A549 (cell line): Measurements from ENCODE around the gene ZCWPW1. TPM values are rescaled to one million over a fixed set of nuclear protein-coding genes. Genes with fewer than 3 reads are reported as not detected.
"Not testable (repeated sequence)": the region's sequence is repeated elsewhere in the genome, so short reads cannot be mapped to it uniquely, and the experiment has no call there.

Experiments
- ATAC-seq, 2 experiments: fragments of 200-7000 bp in 1 of 2; fragments of >200 bp in 1 of 2; cut with Nextera tagmentation in 1 of 2; cut with Tn5 transposase in 1 of 2; 3 replicates each; pipeline versions ENCODE4 v1.8.0 to v1.9.1; 2018 to 2020; ENCODE audit warnings: mild to moderate bottlenecking in 1 of 2, moderate library complexity in 1 of 2
- CTCF ChIA-PET: fragments of 300-600 bp; sonication (Branson Sonifier 250); formaldehyde crosslinking; extraction: SDS; loops from one replicate; lab custom pipeline; 2021; ENCODE audit warnings: antibody characterized with exemption, inconsistent platforms; lab: Yijun Ruan, JAX
- POLR2A ChIA-PET: fragments of 350-600 bp; formaldehyde crosslinking; extraction: SDS; loops from one replicate; lab custom pipeline; 2021; ENCODE audit warnings: antibody characterized with exemption, inconsistent platforms; lab: Yijun Ruan, JAX
- DNase-seq, 2 experiments: peaks; one replicate each; pipeline versions ENCODE4 v3.0.0 to v3.0.0-alpha.2; 2011 to 2016; ENCODE audit warnings: low read depth in 1 of 2, low spot score in 1 of 2
- FAIRE-seq: peaks from 2 replicates; lab custom pipeline; 2011; peaks lifted over from hg19 to GRCh38; lab: Jason Lieb, UNC
- H3K27ac ChIP-seq, 2 experiments: fragments of >200 bp; sonication (Bioruptor Twin); formaldehyde crosslinking; 3 replicates each; pipeline ENCODE4 v1.5.1; 2016 to 2017
- H3K4me1 ChIP-seq: fragments of >200 bp; sonication (Bioruptor Twin); formaldehyde crosslinking; 3 replicates; pipeline ENCODE4 v1.6.1; 2016
- H3K4me2 ChIP-seq: fragments of >200 bp; sonication (Bioruptor Twin); formaldehyde crosslinking; 3 replicates; pipeline ENCODE4 v1.6.1; 2016
- H3K4me3 ChIP-seq: fragments of >200 bp; sonication (Bioruptor Twin); formaldehyde crosslinking; 3 replicates; pipeline ENCODE4 v1.5.1; 2016
- H3K9me3 ChIP-seq: fragments of >200 bp; sonication (Bioruptor Twin); formaldehyde crosslinking; 3 replicates; pipeline ENCODE4 v1.6.1; 2016
- BCL3 ChIP-seq: fragments of >200 bp; sonication (Bioruptor Twin); formaldehyde crosslinking; IDR thresholded peaks from 3 replicates; pipeline ENCODE4 v1.6.1; 2016
- CBX8 ChIP-seq: fragments of 200-600 bp; sonication (generic); IDR thresholded peaks from 2 replicates; pipeline ENCODE4 v1.6.1; 2016
- ESRRA ChIP-seq: fragments of 150-350 bp; IDR thresholded peaks from 2 replicates; pipeline ENCODE4 v1.6.1; 2014; ENCODE audit warnings: mild to moderate bottlenecking, low read length, borderline replicate concordance
- FOSL2 ChIP-seq, 2 experiments: fragments of 450-650 bp in 1 of 2; fragments of >200 bp in 1 of 2; sonication (Bioruptor Twin) in 1 of 2; formaldehyde crosslinking; IDR thresholded peaks; 2 replicates each; pipeline versions ENCODE4 v1.5.0 to v1.6.1; 2016 to 2020; ENCODE audit warnings: mild to moderate bottlenecking in 1 of 2, moderate library complexity in 1 of 2
- GATA3 ChIP-seq: IDR thresholded peaks from 2 replicates; pipeline ENCODE4 v1.6.1; 2012; ENCODE audit warnings: borderline replicate concordance
- HDAC2 ChIP-seq: fragments of 200-600 bp; sonication (generic); IDR thresholded peaks from 2 replicates; pipeline ENCODE4 v1.6.1; 2016
- HEYL ChIP-seq: fragments of 250-450 bp; sonication (Bioruptor Pico); IDR thresholded peaks from 2 replicates; pipeline ENCODE4 v1.8.0; 2021; ENCODE audit warnings: mild to moderate bottlenecking, moderate library complexity
- HMGXB4 ChIP-seq: fragments of 250-450 bp; sonication (Bioruptor Pico); IDR thresholded peaks from 2 replicates; pipeline ENCODE4 v1.5.0; 2021; ENCODE audit warnings: mild to moderate bottlenecking, moderate library complexity, borderline replicate concordance
- JUNB ChIP-seq: fragments of >200 bp; sonication (Bioruptor Twin); formaldehyde crosslinking; IDR thresholded peaks from 2 replicates; pipeline ENCODE4 v1.6.1; 2016
- KDM1A ChIP-seq: fragments of 200-600 bp; sonication (generic); IDR thresholded peaks from 2 replicates; pipeline ENCODE4 v1.6.1; 2016; ENCODE audit warnings: low read depth, mild to moderate bottlenecking
- KDM5A ChIP-seq: fragments of 200-600 bp; sonication (generic); IDR thresholded peaks from 2 replicates; pipeline ENCODE4 v1.6.1; 2016; ENCODE audit warnings: antibody characterized with exemption, mild to moderate bottlenecking
- NFE2L2 ChIP-seq: fragments of 150-350 bp; conservative IDR thresholded peaks from 2 replicates; pipeline ENCODE4 v1.6.1; 2014; ENCODE audit warnings: low read length
- NR3C1 ChIP-seq: fragments of >200 bp; sonication (Bioruptor Twin); formaldehyde crosslinking; IDR thresholded peaks from 3 replicates; pipeline ENCODE4 v1.6.1; 2017
- RARB ChIP-seq: fragments of 250-450 bp; sonication (Bioruptor Pico); IDR thresholded peaks from 2 replicates; pipeline ENCODE4 v1.8.0; 2021; ENCODE audit warnings: mild to moderate bottlenecking, moderate library complexity
- SMC3 ChIP-seq: fragments of >200 bp; sonication (Bioruptor Twin); formaldehyde crosslinking; IDR thresholded peaks from 3 replicates; pipeline ENCODE4 v1.6.1; 2018; ENCODE audit warnings: inconsistent platforms
- SREBF2 ChIP-seq: fragments of 450-650 bp; IDR thresholded peaks from 2 replicates; pipeline ENCODE4 v1.6.1; 2014; ENCODE audit warnings: mild to moderate bottlenecking, moderate library complexity
- TFCP2L1 ChIP-seq: fragments of 250-450 bp; sonication (Bioruptor Pico); IDR thresholded peaks from 2 replicates; pipeline ENCODE4 v1.5.0; 2021; ENCODE audit warnings: mild to moderate bottlenecking
- ZC3H11A ChIP-seq: fragments of 450-650 bp; IDR thresholded peaks from 2 replicates; pipeline ENCODE4 v1.6.1; 2014; ENCODE audit warnings: antibody characterized with exemption, mild to moderate bottlenecking
- WGBS: methylation state at CpG from one replicate; pipeline ENCODE4 v1.1.6; 2017; ENCODE audit errors: missing lambda C conversion rate; 5-methylcytosine and 5-hydroxymethylcytosine counted together
- polyA plus RNA-seq, 4 experiments: library from polyadenylated mRNA; depleted of rRNA in 3 of 4; stranded (reverse); fragments of >200 nt; fragmentation: RNase III in 1 of 4; extraction: RNeasy Plus Mini Kit Qiagen cat#74134 plus additional on column Dnase treatment in 1 of 4; gene quantifications; 2 replicates in 3 of 4; 3 replicates in 1 of 4; pipeline ENCODE4 v1.2.3, GENCODE V29; 2011 to 2017

ZCWPW1 gene
- polyA plus RNA-seq, 2 of the 4 experiments (the other 2 are of a cell fraction) = 2.0 to 4.2 TPM

GRCh38 chr7:100384628-100385294, 43.7 kb downstream of the ZCWPW1 start (continued):
- TF ChIP-seq HEYL (CRISPR knock-in tag) (no peak), JUNB (no peak), CBX8 (no peak), GATA3 (no peak), SMC3 (no peak), KDM5A (no peak)
- TF ChIP-seq, all 56 proteins: peak for 0

GRCh38 chr7:100382234-100382853, 46.2 kb downstream of the ZCWPW1 start:
- FAIRE-seq, H3K4me3 ChIP-seq, H3K27ac ChIP-seq, H3K4me2 ChIP-seq, H3K4me1 ChIP-seq, POLR2A ChIA-PET, ATAC-seq, H3K9me3 ChIP-seq: not testable (repeated sequence)
- DNase-seq = peak in 1 of 2 experiments; percentile 38
- WGBS = 68% methylated on average over 8 of the region's 8 CpGs
- CTCF ChIA-PET = interaction anchor here (1.1 to 3.6 kb wide), 2 partner anchors 11 to 25 kb away, joined by 3 to 15 read pairs; no protein-coding TSS in a partner anchor

- 90% methylated on average over 20 of the region's 49 CpGs for WGBS
- H3K4me1 ChIP-seq, ATAC-seq, H3K9me3 ChIP-seq, H3K4me2 ChIP-seq, FAIRE-seq, POLR2A ChIA-PET, DNase-seq, H3K4me3 ChIP-seq, H3K27ac ChIP-seq: not testable (repeated sequence)
- CTCF ChIA-PET = interaction anchor here (0.7 to 3.6 kb wide), 3 partner anchors 12 to 33 kb away, joined by 3 to 15 read pairs (median 3); no protein-coding TSS in a partner anchor
Observed at GRCh38 chr7:100381531-100382233, 46.8 kb downstream of the ZCWPW1 start.

GRCh38 chr7:100380196-100380595, 48.3 kb downstream of the ZCWPW1 start:
- Histone ChIP-seq H3K4me3 (no peak overlapping the region), H3K27ac (no peak overlapping the region), H3K4me2 (no peak overlapping the region), H3K4me1 (no peaks in the 10 kb centered on the region), H3K9me3 (no peaks in the 10 kb centered on the region)
- TF ChIP-seq NR3C1 (no peak), ZC3H11A (no peak), KDM1A (no peak), ESRRA (no peak), FOSL2 (IDR thresholded peaks at IDR 0.05) (no peak), FOSL2 (CRISPR knock-in tag; IDR thresholded peaks at IDR 0.05) (no peak), HMGXB4 (CRISPR knock-in tag) (no peak), NFE2L2 (no peak), CBX8 (no peak), TFCP2L1 (CRISPR knock-in tag) (no peak), RARB (no peak), HDAC2 (no peak), SREBF2 (no peak), GATA3 (no peak), BCL3 (no peak)
- no peak for DNase-seq
- ATAC-seq = no peak
- POLR2A ChIA-PET = no interaction called here
- WGBS = 71% methylated on average over 4 of the region's 4 CpGs
- FAIRE-seq = no peak
- CTCF ChIA-PET = interaction anchor here (1.1 to 2.0 kb wide), 4 partner anchors 9 to 27 kb away, joined by 4 to 6 read pairs (median 4); no protein-coding TSS in a partner anchor
